ENCODE measurements around the gene HSFX2.
"Not testable (repeated sequence)": the region's sequence is repeated elsewhere in the genome, so short reads cannot be mapped to it uniquely, and the experiment has no call there.

Gene HSFX2

DNA sequence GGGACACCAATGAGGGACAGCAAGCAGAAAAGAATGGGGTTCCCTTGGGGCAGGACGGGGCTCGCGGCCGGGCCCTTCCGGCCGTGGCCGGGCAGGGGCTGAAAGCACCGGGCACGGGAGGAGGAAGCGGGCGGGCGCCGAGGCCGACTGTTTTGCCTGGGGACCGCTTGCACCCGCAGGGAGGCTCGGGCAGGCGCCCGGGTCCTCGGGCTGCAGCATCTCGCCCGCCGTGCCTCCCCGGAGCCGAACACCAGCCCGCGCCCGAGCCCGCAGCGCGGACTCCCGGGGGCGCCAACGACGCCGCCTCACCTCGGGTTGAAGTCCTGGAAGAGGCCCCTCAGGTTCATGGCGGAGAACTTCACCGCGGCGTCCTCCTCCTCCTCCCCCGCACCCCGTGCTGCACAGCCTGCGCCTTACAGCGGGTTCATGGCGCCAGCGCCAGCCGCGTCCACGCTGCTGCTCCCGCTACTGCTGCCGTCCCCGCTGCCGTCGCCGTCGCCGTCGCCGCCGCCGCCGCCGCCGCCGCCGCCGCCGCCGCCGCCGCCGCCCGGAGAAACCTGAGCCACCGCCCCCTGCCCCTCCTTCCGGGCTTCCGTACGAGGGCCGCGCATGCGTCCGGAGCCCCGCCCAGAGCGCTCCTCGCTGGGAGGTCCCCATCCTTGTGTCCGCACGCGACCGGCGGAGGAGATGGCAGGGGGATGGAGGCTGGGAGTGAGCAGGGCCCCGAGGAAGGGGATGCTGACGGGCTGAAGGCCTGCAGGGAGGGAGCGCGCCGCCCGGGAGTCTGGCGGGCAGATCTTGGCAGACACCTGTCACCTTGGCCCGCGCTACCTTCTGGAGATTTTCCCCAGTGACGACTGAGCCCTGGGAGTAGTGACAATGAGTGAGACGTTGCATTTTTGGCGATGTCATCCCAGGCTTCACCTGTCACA is 36.4 kb upstream of the HSFX2 start, which contains the start of gene TMEM185A:
Gene TMEM185A (minus strand): TSS at position 559 of the 932 bp plus-strand sequence. CDS start 212 bp downstream, at position 347.
- peak within 1 kb of the TSS; percentile 62 for H3K4me3 ChIP-seq (ENCODE audit: low read length)
- TF ChIP-seq, protein P1, sequence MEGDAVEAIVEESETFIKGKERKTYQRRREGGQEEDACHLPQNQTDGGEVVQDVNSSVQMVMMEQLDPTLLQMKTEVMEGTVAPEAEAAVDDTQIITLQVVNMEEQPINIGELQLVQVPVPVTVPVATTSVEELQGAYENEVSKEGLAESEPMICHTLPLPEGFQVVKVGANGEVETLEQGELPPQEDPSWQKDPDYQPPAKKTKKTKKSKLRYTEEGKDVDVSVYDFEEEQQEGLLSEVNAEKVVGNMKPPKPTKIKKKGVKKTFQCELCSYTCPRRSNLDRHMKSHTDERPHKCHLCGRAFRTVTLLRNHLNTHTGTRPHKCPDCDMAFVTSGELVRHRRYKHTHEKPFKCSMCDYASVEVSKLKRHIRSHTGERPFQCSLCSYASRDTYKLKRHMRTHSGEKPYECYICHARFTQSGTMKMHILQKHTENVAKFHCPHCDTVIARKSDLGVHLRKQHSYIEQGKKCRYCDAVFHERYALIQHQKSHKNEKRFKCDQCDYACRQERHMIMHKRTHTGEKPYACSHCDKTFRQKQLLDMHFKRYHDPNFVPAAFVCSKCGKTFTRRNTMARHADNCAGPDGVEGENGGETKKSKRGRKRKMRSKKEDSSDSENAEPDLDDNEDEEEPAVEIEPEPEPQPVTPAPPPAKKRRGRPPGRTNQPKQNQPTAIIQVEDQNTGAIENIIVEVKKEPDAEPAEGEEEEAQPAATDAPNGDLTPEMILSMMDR (conservative IDR thresholded peaks at IDR 0.05; ENCODE audit: low read depth, low read length), result no peak
- DNase-seq (ENCODE audit: low read depth), result no peak

DNA sequence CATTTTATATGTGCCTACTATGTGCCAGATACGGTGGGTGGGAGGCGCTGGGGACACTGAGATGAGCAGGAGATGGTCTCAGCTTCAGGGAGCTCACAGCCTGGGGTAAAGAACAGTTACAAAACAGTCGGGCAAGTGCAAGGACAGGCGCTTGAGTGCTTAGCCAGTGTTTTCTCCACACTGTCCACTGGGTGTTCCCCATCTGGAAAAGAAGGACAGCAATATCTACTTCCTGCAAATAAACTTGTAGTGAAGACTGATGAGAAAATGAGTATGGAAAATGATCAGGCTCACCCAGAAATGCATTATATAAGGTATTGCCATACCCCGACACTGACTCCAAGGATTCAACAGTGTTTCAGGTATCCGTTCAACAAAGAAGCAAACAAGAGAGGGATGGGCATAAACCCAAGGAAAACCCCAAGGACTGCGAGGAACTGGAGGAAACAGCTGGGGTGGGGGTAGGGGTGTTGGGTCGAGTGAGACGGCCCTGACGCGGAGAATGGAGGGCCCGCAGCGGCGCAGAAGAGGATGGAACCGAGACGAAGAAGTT is 35.6 kb upstream of the HSFX2 start:
- no peak for DNase-seq (ENCODE audit: low read depth)
- TF ChIP-seq, protein P1 (conservative IDR thresholded peaks at IDR 0.05; ENCODE audit: low read depth, low read length), result peak; percentile 19
- peak overlapping the region; percentile 62 for H3K4me3 ChIP-seq (ENCODE audit: low read length)

DNA sequence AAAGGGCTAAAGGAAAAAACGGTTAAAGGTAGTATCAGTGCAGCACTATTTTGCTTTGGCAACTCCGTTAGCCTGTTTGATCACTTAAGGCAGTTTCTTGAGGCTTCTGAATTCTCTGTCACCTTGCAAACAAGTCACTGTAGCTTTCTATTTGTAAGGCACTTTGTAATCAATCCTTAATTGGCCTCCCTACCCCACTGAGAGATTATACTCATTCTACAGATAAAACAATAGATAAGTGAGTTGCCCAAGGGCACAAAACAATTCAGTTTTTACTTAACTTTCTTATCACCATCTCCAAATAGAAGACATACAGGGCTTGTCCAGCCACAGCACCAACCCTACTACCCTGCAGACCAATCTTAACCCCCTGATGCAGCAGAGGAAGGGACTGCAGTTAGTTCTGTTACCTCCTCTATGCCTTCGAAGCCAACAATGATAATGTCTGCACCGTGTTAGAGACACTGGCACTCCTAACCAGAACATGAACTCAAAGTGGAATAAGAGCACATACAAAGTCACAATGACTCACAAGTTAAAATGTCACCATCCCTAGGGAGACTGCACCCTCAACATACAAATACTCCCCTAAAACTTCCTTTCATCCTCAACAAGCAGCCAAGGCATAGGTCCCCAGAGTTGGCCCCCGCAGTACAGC is 34.7 kb upstream of the HSFX2 start:
- DNase-seq (ENCODE audit: low read depth), result no peak
- H3K4me3 ChIP-seq (ENCODE audit: low read length), result no peak overlapping the region
- TF ChIP-seq, protein P1 (conservative IDR thresholded peaks at IDR 0.05; ENCODE audit: low read depth, low read length), result no peak

DNA sequence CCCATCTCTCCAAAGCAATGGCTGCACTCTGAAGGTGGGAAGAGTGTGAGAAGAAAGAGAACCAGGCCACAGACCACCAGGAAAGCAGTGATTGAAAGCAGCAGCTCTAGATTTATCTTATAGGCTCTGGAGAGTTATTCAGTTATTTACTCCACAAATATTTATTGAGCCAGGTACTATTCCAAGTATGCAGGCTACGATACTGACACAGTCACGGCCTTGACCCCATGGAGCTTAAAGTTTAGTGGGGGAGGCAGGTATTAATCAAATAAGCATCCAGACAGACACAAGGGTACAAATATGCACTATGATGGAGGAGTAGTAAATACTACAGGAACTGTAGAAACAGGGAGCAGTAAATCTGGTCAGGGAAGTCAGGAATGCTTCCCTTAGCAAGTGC is 33.7 kb upstream of the HSFX2 start:
- TF ChIP-seq, protein P1 (conservative IDR thresholded peaks at IDR 0.05; ENCODE audit: low read depth, low read length), result no peak
- DNase-seq (ENCODE audit: low read depth), result no peak
- H3K4me3 ChIP-seq (ENCODE audit: low read length), result no peak overlapping the region

DNA sequence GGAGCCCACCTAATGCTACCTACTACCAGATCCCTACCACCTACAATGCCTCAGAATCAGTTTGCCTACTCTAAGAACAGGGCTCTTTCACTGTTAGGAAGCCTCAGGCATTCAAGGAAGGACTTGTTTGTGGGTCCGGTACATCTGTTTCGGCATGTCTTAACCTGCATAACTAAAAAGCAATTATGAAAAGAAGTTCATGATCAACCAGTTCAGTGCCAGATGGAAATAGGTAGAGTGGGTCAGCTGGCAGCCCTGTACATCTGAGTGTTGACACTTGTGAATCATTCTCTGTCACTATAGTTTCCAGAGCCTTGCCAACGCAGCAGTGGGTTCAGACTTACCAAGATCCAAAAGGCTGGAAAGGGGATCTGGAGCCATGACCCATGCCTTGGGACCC is 33.2 kb upstream of the HSFX2 start:
- no peak for DNase-seq (ENCODE audit: low read depth)
- TF ChIP-seq, protein P1 (conservative IDR thresholded peaks at IDR 0.05; ENCODE audit: low read depth, low read length), result no peak
- no peak overlapping the region for H3K4me3 ChIP-seq (ENCODE audit: low read length)

DNA sequence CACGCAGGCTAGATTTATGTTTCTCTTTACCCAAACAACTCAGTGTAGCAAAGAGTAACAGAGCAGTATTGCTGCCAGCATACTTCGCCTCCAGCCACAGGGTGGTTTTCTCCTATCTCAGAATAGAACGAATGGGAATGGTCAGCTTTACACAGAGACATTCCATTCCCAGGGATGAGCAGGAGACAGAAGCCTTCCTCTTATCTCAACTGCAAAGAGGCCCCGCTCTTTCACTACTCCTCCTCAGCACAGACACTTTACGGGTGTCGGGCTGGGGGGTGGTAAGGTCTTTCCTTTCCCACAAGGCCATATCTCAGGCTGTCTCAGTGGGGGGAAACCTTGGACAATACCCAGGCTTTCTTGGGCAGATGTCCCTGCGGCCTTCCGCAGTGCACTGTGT is 31.7 kb upstream of the HSFX2 start:
- not testable (repeated sequence) for H3K4me3 ChIP-seq (ENCODE audit: low read length); DNase-seq (ENCODE audit: low read depth)

DNA sequence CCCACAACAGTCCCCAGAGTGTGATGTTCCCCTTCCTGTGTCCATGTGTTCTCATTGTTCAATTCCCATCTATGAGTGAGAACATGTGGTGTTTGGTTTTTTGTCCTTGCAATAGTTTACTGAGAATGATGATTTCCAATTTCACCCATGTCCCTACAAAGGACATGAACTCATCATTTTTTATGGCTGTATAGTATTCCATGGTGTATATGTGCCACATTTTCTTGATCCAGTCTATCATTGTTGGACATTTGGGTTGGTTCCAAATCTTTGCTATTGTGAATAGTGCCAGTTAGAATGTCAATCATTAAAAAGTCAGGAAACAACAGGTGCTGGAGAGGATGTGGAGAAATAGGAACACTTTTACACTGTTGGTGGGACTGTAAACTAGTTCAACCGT is 24.5 kb upstream of the HSFX2 start:
- not testable (repeated sequence) for H3K4me3 ChIP-seq (ENCODE audit: low read length); DNase-seq (ENCODE audit: low read depth)

Measured in retinal pigment epithelial cell (primary cell).